H9 (cell line): ENCODE data around the gene ROCK2. TPM values are rescaled to one million over a fixed set of nuclear protein-coding genes. Genes with fewer than 3 reads are reported as not detected.

Experiments used
- DNase-seq: peaks from one replicate; pipeline ENCODE4 v3.0.0-alpha.2; 2017
- H2AFZ ChIP-seq: one replicate; pipeline ENCODE4 v1.6.1; 2013; ENCODE audit warnings: mild to moderate bottlenecking, low read length, control low read depth, moderate library complexity
- H2AK5ac ChIP-seq: 2 replicates; pipeline ENCODE4 v1.6.1; 2013; ENCODE audit warnings: low read length, control low read depth, mixed read lengths; ENCODE audit not compliant: insufficient read length
- H2BK120ac ChIP-seq: one replicate; pipeline ENCODE4 v1.6.1; 2013; ENCODE audit warnings: low read depth, mild to moderate bottlenecking, low read length, control low read depth, inconsistent platforms; ENCODE audit not compliant: poor library complexity, severe bottlenecking
- H2BK12ac ChIP-seq: 2 replicates; pipeline ENCODE4 v1.6.1; 2013; ENCODE audit warnings: low read length, control low read depth, mixed read lengths, low read depth; ENCODE audit not compliant: insufficient read length
- H2BK15ac ChIP-seq: 2 replicates; pipeline ENCODE4 v1.6.1; 2013; ENCODE audit warnings: low read depth, low read length, control low read depth
- H2BK20ac ChIP-seq: one replicate; pipeline ENCODE4 v1.6.1; 2013; ENCODE audit warnings: low read depth, mild to moderate bottlenecking, low read length, control low read depth, inconsistent platforms; ENCODE audit not compliant: poor library complexity, severe bottlenecking
- H2BK5ac ChIP-seq: 2 replicates; pipeline ENCODE4 v1.6.1; 2013; ENCODE audit warnings: low read length, control low read depth, mixed read lengths; ENCODE audit not compliant: insufficient read length
- H3K14ac ChIP-seq: 2 replicates; pipeline ENCODE4 v1.6.1; 2013; ENCODE audit warnings: low read length, control low read depth; ENCODE audit not compliant: insufficient read depth
- H3K18ac ChIP-seq: 2 replicates; pipeline ENCODE4 v1.6.1; 2013; ENCODE audit warnings: low read depth, mild to moderate bottlenecking, mixed read lengths, low read length, control low read depth; ENCODE audit not compliant: insufficient read length
- H3K23ac ChIP-seq: 2 replicates; pipeline ENCODE4 v1.6.1; 2013; ENCODE audit warnings: low read length, control low read depth, mixed read lengths, low read depth; ENCODE audit not compliant: insufficient read length
- H3K23me2 ChIP-seq: 2 replicates; pipeline ENCODE4 v1.6.1; 2013; ENCODE audit warnings: low read depth, mild to moderate bottlenecking, mixed read lengths, low read length, control low read depth; ENCODE audit not compliant: insufficient read length, poor library complexity, severe bottlenecking
- H3K27ac ChIP-seq: 2 replicates; pipeline ENCODE4 v1.5.1; 2013; ENCODE audit warnings: low read length, control low read depth, mixed read lengths, low read depth; ENCODE audit not compliant: insufficient read length
- H3K27me3 ChIP-seq: 2 replicates; pipeline ENCODE4 v1.6.1; 2013; ENCODE audit warnings: low read length, control low read depth, inconsistent platforms; ENCODE audit not compliant: insufficient read depth
- H3K4ac ChIP-seq: 2 replicates; pipeline ENCODE4 v1.6.1; 2013; ENCODE audit warnings: low read depth, mild to moderate bottlenecking, control low read depth, inconsistent platforms, low read length, moderate library complexity
- H3K4me1 ChIP-seq: 2 replicates; pipeline ENCODE4 v1.6.1; 2013; ENCODE audit warnings: low read length, control low read depth, inconsistent platforms; ENCODE audit not compliant: insufficient read depth
- H3K4me2 ChIP-seq: 2 replicates; pipeline ENCODE4 v1.6.1; 2013; ENCODE audit warnings: low read length, control low read depth, mixed read lengths; ENCODE audit not compliant: insufficient read length, insufficient read depth
- H3K56ac ChIP-seq: 2 replicates; pipeline ENCODE4 v1.6.1; 2013; ENCODE audit warnings: low read depth, mild to moderate bottlenecking, mixed read lengths, low read length, control low read depth; ENCODE audit not compliant: insufficient read length
- H3K79me1 ChIP-seq: 2 replicates; pipeline ENCODE4 v1.6.1; 2013; ENCODE audit warnings: low read depth, mild to moderate bottlenecking, moderate library complexity, low read length, control low read depth, inconsistent platforms; ENCODE audit not compliant: insufficient read depth, poor library complexity, severe bottlenecking
- H3K79me2 ChIP-seq: 2 replicates; pipeline ENCODE4 v1.6.1; 2013; ENCODE audit warnings: low read length, control low read depth, inconsistent platforms; ENCODE audit not compliant: insufficient read depth
- H3K9ac ChIP-seq: 2 replicates; pipeline ENCODE4 v1.6.1; 2013; ENCODE audit warnings: low read length, control low read depth, mixed read lengths; ENCODE audit not compliant: insufficient read length; ENCODE audit errors: extremely low read depth
- H3K9me3 ChIP-seq: one replicate; pipeline ENCODE4 v1.6.1; 2013; ENCODE audit warnings: low read depth, low read length, inconsistent platforms; ENCODE audit not compliant: control insufficient read depth
- H3T11ph ChIP-seq: one replicate; pipeline ENCODE4 v1.6.1; 2013; ENCODE audit warnings: mild to moderate bottlenecking, low read length, control low read depth, inconsistent platforms
- H4K20me1 ChIP-seq: one replicate; pipeline ENCODE4 v1.6.1; 2013; ENCODE audit not compliant: control insufficient read depth, insufficient read length, insufficient read depth
- H4K5ac ChIP-seq: 2 replicates; pipeline ENCODE4 v1.6.1; 2013; ENCODE audit warnings: low read depth, mild to moderate bottlenecking, mixed read lengths, low read length, control low read depth; ENCODE audit not compliant: insufficient read length
- H4K8ac ChIP-seq: replicated peaks from 2 replicates; pipeline ENCODE4 v1.6.1; 2013; ENCODE audit warnings: low read length, control low read depth, mixed read lengths, low read depth; ENCODE audit not compliant: insufficient read length
- H4K91ac ChIP-seq: 2 replicates; pipeline ENCODE4 v1.6.1; 2013; ENCODE audit warnings: low read depth, mild to moderate bottlenecking, moderate library complexity, mixed read lengths, low read length, control low read depth; ENCODE audit not compliant: insufficient read length
- H3K27ac Mint-ChIP-seq, 3 experiments: 2 replicates in 2 of 3; 3 replicates in 1 of 3; pipeline ENCODE4 v1.8.0; 2020 to 2021; ENCODE audit warnings: mixed read lengths in 3 of 3, mild to moderate bottlenecking in 1 of 3, moderate library complexity in 1 of 3
- H3K27me3 Mint-ChIP-seq: 2 replicates; pipeline ENCODE4 v1.8.0; 2021; ENCODE audit warnings: low read depth, mild to moderate bottlenecking, moderate library complexity, mixed read lengths
- H3K36me3 Mint-ChIP-seq, 3 experiments: 2 replicates in 2 of 3; 3 replicates in 1 of 3; pipeline ENCODE4 v1.8.0; 2020 to 2021; ENCODE audit warnings: low read depth in 3 of 3, mixed read lengths in 3 of 3; ENCODE audit not compliant: insufficient read depth in 1 of 3
- H3K4me1 Mint-ChIP-seq, 2 experiments: 2 replicates each; pipeline ENCODE4 v1.8.0; 2020; ENCODE audit warnings: mixed read lengths in 2 of 2
- H3K4me3 Mint-ChIP-seq, 2 experiments: 2 replicates in 1 of 2; 3 replicates in 1 of 2; pipeline ENCODE4 v1.8.0; 2020 to 2021; ENCODE audit warnings: mild to moderate bottlenecking in 2 of 2, mixed read lengths in 2 of 2, moderate library complexity in 1 of 2
- H3K9me3 Mint-ChIP-seq, 2 experiments: 2 replicates in 1 of 2; 3 replicates in 1 of 2; pipeline ENCODE4 v1.8.0; 2020; ENCODE audit warnings: mild to moderate bottlenecking in 2 of 2, mixed read lengths in 2 of 2, moderate library complexity in 1 of 2
- WGBS: extraction: QIAGEN DNeasy Blood & Tissue Kit; methylation state at CpG from one replicate; pipeline ENCODE4 v1.1.7; 2013; ENCODE audit warnings: missing lambda C conversion rate, low lambda C conversion rate, mixed read lengths; ENCODE audit not compliant: insufficient read length; ENCODE audit errors: extremely low coverage; 5-methylcytosine and 5-hydroxymethylcytosine counted together
- total RNA-seq: library from RNA; stranded (reverse); gene quantifications from 2 replicates; pipeline ENCODE4 v1.2.1, GENCODE V29; 2021
- TF ChIP-seq, protein P1 (sequence below): fragments of 200-600 bp; sonication (generic); conservative IDR thresholded peaks from 3 replicates; pipeline ENCODE4 v1.8.0; 2021; ENCODE audit warnings: antibody characterized with exemption, mild to moderate bottlenecking

ROCK2 gene
- total RNA-seq, 1 experiment from 2014 or later: 33.2 TPM

- H3K4me1 ChIP-seq: no peaks in the 10 kb centered on the region
- Mint-ChIP-seq H3K4me1 (peaks cover 10 to 11% of the 10 kb centered on the region in 2 experiments), H3K4me3 (no peak overlapping the region), H3K36me3 (peaks cover 4 to 5% (median 4%) of the 10 kb centered on the region in 3 experiments; a peak in 4 of 7 replicates), H3K27ac (no peak overlapping the region), H3K27me3 (no peaks in the 10 kb centered on the region), H3K9me3 (no peaks in the 10 kb centered on the region)
- H2BK20ac ChIP-seq: no peak overlapping the region
- TF ChIP-seq, protein P1, sequence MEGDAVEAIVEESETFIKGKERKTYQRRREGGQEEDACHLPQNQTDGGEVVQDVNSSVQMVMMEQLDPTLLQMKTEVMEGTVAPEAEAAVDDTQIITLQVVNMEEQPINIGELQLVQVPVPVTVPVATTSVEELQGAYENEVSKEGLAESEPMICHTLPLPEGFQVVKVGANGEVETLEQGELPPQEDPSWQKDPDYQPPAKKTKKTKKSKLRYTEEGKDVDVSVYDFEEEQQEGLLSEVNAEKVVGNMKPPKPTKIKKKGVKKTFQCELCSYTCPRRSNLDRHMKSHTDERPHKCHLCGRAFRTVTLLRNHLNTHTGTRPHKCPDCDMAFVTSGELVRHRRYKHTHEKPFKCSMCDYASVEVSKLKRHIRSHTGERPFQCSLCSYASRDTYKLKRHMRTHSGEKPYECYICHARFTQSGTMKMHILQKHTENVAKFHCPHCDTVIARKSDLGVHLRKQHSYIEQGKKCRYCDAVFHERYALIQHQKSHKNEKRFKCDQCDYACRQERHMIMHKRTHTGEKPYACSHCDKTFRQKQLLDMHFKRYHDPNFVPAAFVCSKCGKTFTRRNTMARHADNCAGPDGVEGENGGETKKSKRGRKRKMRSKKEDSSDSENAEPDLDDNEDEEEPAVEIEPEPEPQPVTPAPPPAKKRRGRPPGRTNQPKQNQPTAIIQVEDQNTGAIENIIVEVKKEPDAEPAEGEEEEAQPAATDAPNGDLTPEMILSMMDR: no peak
- no CpG with 5 or more reads among the region's 1 CpG for WGBS
- H3K4ac ChIP-seq: no peak overlapping the region
- no peaks in the 10 kb centered on the region for H3K9me3 ChIP-seq
- H3K9ac ChIP-seq: no peak overlapping the region
- no peak overlapping the region for H3K4me2 ChIP-seq
- no peak overlapping the region for H3K56ac ChIP-seq
- H3K14ac ChIP-seq: no peak overlapping the region
- no peak overlapping the region for H2AK5ac ChIP-seq
- H3K23me2 ChIP-seq: no peaks in the 10 kb centered on the region
- H3K27me3 ChIP-seq: no peaks in the 10 kb centered on the region
- no peak overlapping the region for H2AFZ ChIP-seq
- H2BK12ac ChIP-seq: no peak overlapping the region
- no peak overlapping the region for H2BK120ac ChIP-seq
- no peak overlapping the region for H4K91ac ChIP-seq
- no peak overlapping the region for H4K5ac ChIP-seq
- H2BK15ac ChIP-seq: no peak overlapping the region
- DNase-seq: no peak
- H3K79me2 ChIP-seq: peaks cover 5% of the 10 kb centered on the region; the same call in 1 of the 2 replicates
- H3K18ac ChIP-seq: no peak overlapping the region
- H3K23ac ChIP-seq: no peak overlapping the region
- H3K27ac ChIP-seq: no peak overlapping the region
- H3K79me1 ChIP-seq: no peaks in the 10 kb centered on the region
- no peaks in the 10 kb centered on the region for H4K20me1 ChIP-seq
- no peak overlapping the region for H4K8ac ChIP-seq
- H3T11ph ChIP-seq: no peak overlapping the region
- H2BK5ac ChIP-seq: no peak overlapping the region
These were observed 29.9 kb downstream of the ROCK2 start for GRCh38 chr2:11314487-11314886.
